ENCODE results near the gene BTBD6.

DNA sequence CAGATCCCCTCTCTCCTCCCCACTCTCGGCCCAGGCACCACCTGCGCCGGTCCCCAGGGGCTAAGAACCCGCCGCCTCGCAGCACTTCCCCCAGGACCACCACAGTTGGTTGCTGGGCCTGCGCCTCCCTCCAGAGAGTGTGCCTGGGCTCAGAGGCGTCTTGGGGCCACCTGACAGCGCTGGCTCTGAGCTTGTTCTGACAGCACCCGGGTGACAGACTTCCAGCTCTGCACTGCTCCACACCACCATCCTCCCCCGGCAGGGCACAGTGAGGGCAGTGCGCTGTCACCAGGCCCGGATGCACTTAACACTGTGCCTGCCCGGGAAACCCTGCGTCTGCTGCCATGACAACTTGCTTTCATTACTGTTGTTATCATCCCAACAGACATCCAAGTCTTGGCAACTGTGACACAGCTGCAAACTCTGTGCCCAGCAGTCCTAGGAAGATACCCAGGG is 45.8 kb downstream of the BTBD6 start:
- TF ChIP-seq, protein P1, sequence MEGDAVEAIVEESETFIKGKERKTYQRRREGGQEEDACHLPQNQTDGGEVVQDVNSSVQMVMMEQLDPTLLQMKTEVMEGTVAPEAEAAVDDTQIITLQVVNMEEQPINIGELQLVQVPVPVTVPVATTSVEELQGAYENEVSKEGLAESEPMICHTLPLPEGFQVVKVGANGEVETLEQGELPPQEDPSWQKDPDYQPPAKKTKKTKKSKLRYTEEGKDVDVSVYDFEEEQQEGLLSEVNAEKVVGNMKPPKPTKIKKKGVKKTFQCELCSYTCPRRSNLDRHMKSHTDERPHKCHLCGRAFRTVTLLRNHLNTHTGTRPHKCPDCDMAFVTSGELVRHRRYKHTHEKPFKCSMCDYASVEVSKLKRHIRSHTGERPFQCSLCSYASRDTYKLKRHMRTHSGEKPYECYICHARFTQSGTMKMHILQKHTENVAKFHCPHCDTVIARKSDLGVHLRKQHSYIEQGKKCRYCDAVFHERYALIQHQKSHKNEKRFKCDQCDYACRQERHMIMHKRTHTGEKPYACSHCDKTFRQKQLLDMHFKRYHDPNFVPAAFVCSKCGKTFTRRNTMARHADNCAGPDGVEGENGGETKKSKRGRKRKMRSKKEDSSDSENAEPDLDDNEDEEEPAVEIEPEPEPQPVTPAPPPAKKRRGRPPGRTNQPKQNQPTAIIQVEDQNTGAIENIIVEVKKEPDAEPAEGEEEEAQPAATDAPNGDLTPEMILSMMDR (IDR thresholded peaks at IDR 0.05; ENCODE audit: low read depth, low read length), result no peak
- no peak for TF ChIP-seq POLR2A (IDR thresholded peaks at IDR 0.05; ENCODE audit: extremely low read depth, insufficient read length)
- TF ChIP-seq, protein P2, sequence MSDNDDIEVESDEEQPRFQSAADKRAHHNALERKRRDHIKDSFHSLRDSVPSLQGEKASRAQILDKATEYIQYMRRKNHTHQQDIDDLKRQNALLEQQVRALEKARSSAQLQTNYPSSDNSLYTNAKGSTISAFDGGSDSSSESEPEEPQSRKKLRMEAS (IDR thresholded peaks at IDR 0.05; ENCODE audit: low read depth, low read length), result no peak

Data from NB4 (cell line).